ENCODE data around the gene RNLS. TPM values are rescaled to one million over a fixed set of nuclear protein-coding genes. Genes with fewer than 3 reads are reported as not detected.

Gene RNLS
- total and polyA plus RNA-seq, 3 donors from 2014 or later: 13.0 to 27.4 (median 27.1) TPM

GRCh38 chr10:88256013-88256680, 327.0 kb downstream of the RNLS start:
- H3K9me3 ChIP-seq: no peaks in the 10 kb centered on the region
- peak overlapping the region; percentile 32 to 65 for H3K27ac ChIP-seq
- TF ChIP-seq POLR2A (IDR thresholded peaks at IDR 0.05): no peak
- TF ChIP-seq CTCF (IDR thresholded peaks at IDR 0.05): no peak
- 41 to 42% methylated on average over 20 of the region's 20 CpGs for WGBS, 2 donors
- intact Hi-C loops (cut with DNase I; ENCODE audit: low total_unique reads): no loop called here
- no peaks in the 10 kb centered on the region for H3K27me3 ChIP-seq
- peak; percentile 71 for DNase-seq
- peak overlapping the region; percentile 6 to 16 for H3K4me3 ChIP-seq
- no peaks in the 10 kb centered on the region for H3K36me3 ChIP-seq (ENCODE audit: low read depth, missing control alignments)
- H3K4me1 ChIP-seq: peaks cover 7% of the 10 kb centered on the region

- H3K36me3 ChIP-seq (ENCODE audit: low read depth, missing control alignments): no peaks in the 10 kb centered on the region
- H3K27ac ChIP-seq: no peak overlapping the region
- H3K4me3 ChIP-seq: no peak overlapping the region
- TF ChIP-seq POLR2A (IDR thresholded peaks at IDR 0.05) (no peak), CTCF (IDR thresholded peaks at IDR 0.05) (no peak)
- intact Hi-C loops (cut with DNase I; ENCODE audit: low total_unique reads): no loop called here
- no peak for DNase-seq
- 84 to 94% methylated on average over 1 of the region's 1 CpG for WGBS, 2 donors
- H3K9me3 ChIP-seq: no peaks in the 10 kb centered on the region
- H3K27me3 ChIP-seq: no peaks in the 10 kb centered on the region
- H3K4me1 ChIP-seq: peaks cover 7% of the 10 kb centered on the region
Observed at GRCh38 chr10:88254091-88254490, 329.0 kb downstream of the RNLS start.

GRCh38 chr10:88253622-88254021, 329.5 kb downstream of the RNLS start:
- Histone ChIP-seq H3K36me3 (ENCODE audit: low read depth, missing control alignments) (no peaks in the 10 kb centered on the region), H3K4me1 (peaks cover 7% of the 10 kb centered on the region), H3K27ac (no peak overlapping the region), H3K27me3 (no peaks in the 10 kb centered on the region), H3K4me3 (no peak overlapping the region), H3K9me3 (no peaks in the 10 kb centered on the region)
- TF ChIP-seq POLR2A (IDR thresholded peaks at IDR 0.05): no peak
- no peak for TF ChIP-seq CTCF (IDR thresholded peaks at IDR 0.05)
- no peak for DNase-seq
- 75 to 84% methylated on average over 2 of the region's 2 CpGs for WGBS, 2 donors
- intact Hi-C loops (cut with DNase I; ENCODE audit: low total_unique reads): no loop called here

DNA sequence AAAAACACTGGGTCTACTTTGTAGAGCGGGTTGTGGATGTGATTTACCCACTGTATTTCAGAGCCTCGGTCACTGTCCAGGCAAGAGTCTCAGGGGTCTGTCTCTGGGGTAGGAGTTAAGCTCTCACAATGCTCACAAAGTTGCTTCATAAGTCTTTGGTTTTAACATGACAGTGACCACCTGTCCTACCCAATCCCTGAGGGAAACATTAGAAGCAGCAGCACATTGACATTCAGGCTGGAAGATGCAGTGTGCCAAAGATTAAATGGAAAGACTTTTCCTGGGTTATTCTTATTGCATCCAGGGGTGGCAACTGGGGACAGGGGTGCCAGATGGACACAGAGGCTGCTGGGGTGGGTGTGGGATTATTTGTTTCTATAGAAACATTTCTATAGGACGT, 330.0 kb downstream of the RNLS start:
- no peak for DNase-seq
- Histone ChIP-seq H3K9me3 (no peaks in the 10 kb centered on the region), H3K27ac (no peak overlapping the region), H3K4me1 (peaks cover 7% of the 10 kb centered on the region), H3K27me3 (no peaks in the 10 kb centered on the region), H3K36me3 (ENCODE audit: low read depth, missing control alignments) (no peaks in the 10 kb centered on the region), H3K4me3 (no peak overlapping the region)
- intact Hi-C loops (cut with DNase I; ENCODE audit: low total_unique reads): no loop called here
- WGBS, 2 donors: 94 to 95% methylated on average over 3 of the region's 3 CpGs
- no peak for TF ChIP-seq CTCF (IDR thresholded peaks at IDR 0.05)

- H3K4me3 ChIP-seq: no peak overlapping the region
- TF ChIP-seq CTCF (IDR thresholded peaks at IDR 0.05): no peak
- TF ChIP-seq POLR2A (IDR thresholded peaks at IDR 0.05): no peak
- no peak for DNase-seq
- H3K4me1 ChIP-seq: peaks cover 15% of the 10 kb centered on the region
- no peak overlapping the region for H3K27ac ChIP-seq
- no peaks in the 10 kb centered on the region for H3K9me3 ChIP-seq
- intact Hi-C loops (cut with DNase I; ENCODE audit: low total_unique reads): no loop called here
- 97 to 100% methylated on average over 2 of the region's 2 CpGs for WGBS, 2 donors
- no peaks in the 10 kb centered on the region for H3K36me3 ChIP-seq (ENCODE audit: low read depth, missing control alignments)
- H3K27me3 ChIP-seq: no peaks in the 10 kb centered on the region
Observed at GRCh38 chr10:88249450-88249849, 333.7 kb downstream of the RNLS start.

All from testis (tissue), 3 donors.